Measurements from ENCODE around the gene CLSTN3. TPM values are rescaled to one million over a fixed set of nuclear protein-coding genes. Genes with fewer than 3 reads are reported as not detected.
"Not testable (repeated sequence)": the region's sequence is repeated elsewhere in the genome, so short reads cannot be mapped to it uniquely, and the experiment has no call there.

CLSTN3 gene
- total RNA-seq, 4 donors from 2014 or later = 18.0 to 53.4 (median 37.3) TPM

DNA sequence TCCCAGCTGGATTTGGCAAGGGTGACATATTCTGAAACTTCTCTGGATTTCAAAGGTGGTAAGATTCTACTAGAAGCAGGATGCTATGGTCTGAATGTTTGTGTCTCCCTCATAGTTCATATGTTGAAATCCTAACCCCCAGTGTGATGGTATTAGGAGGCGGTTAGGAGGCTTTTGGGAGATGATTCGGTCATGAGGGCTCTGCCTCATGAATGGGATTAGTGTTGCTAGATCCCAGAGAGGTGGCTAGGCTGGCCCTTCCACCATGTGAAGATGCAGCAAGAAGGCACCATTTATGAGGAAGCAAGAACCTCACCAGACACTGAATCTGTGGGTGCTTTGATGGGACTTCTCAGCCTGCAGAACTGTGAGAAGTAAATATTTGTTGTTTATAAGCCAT, 48.3 kb downstream of the CLSTN3 start:
- Histone ChIP-seq H3K4me3 (replicated peaks in 1 of 3) (no peak overlapping the region), H3K9me3 (no peaks in the 10 kb centered on the region), H3K27ac (no peak overlapping the region), H3K27me3 (no peaks in the 10 kb centered on the region), H3K4me1 (no peaks in the 10 kb centered on the region), H3K36me3 (no peaks in the 10 kb centered on the region)
- DNase-seq = no peak
- intact Hi-C loops (cut with DNase I) = no loop called here
- TF ChIP-seq POLR2A (IDR thresholded peaks at IDR 0.05) = no peak
- 91 to 98% methylated on average over 2 of the region's 2 CpGs for WGBS, 2 donors

DNA sequence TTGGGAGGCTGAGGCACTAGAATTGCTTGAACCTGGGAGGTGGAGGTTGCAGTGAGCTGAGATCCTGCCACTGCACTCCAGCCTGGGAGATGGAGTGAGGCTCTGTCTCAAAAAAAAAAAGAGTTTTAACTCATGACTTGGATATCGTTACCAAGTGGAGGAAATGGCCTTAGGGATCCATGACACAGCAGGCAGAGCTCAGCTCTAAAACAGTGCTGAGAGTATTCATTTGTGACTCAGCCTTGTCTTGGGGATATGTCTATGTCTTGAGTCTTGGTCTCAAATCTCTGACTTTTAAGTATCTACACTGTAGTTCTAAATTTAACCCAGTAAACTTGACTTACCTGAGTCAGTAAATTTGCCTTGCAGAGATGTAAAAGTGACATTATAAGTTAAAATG, 50.5 kb downstream of the CLSTN3 start:
- no peak for TF ChIP-seq POLR2A (IDR thresholded peaks at IDR 0.05)
- TF ChIP-seq, protein P1, sequence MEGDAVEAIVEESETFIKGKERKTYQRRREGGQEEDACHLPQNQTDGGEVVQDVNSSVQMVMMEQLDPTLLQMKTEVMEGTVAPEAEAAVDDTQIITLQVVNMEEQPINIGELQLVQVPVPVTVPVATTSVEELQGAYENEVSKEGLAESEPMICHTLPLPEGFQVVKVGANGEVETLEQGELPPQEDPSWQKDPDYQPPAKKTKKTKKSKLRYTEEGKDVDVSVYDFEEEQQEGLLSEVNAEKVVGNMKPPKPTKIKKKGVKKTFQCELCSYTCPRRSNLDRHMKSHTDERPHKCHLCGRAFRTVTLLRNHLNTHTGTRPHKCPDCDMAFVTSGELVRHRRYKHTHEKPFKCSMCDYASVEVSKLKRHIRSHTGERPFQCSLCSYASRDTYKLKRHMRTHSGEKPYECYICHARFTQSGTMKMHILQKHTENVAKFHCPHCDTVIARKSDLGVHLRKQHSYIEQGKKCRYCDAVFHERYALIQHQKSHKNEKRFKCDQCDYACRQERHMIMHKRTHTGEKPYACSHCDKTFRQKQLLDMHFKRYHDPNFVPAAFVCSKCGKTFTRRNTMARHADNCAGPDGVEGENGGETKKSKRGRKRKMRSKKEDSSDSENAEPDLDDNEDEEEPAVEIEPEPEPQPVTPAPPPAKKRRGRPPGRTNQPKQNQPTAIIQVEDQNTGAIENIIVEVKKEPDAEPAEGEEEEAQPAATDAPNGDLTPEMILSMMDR (IDR thresholded peaks at IDR 0.05) = no peak
- Histone ChIP-seq H3K36me3 (no peaks in the 10 kb centered on the region), H3K9me3 (no peaks in the 10 kb centered on the region), H3K27ac (no peak overlapping the region), H3K27me3 (no peaks in the 10 kb centered on the region), H3K4me3 (replicated peaks in 1 of 3) (no peak overlapping the region), H3K4me1 (no peaks in the 10 kb centered on the region)
- WGBS, 2 donors = 76 to 78% methylated on average over 1 of the region's 1 CpG
- DNase-seq = no peak
- intact Hi-C loops (cut with DNase I) = no loop called here

DNA sequence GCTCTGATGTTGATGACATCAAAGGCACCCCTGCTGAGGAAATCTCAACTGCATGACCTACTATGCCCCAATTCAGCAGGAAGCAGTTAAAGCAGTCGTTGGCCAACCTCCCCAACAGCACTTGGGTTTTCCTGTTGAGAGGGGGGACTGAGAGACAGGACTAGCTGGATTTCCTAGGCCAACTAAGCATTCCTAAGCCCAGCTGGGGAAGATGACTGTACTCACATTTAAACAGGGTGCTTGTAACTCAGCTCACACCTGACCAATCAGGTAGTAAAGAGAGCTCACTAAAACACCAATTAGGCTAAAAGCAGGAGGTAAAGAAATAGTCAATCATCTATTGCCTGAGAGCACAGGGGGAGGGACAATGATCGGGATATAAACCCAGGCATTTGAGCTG, 55.9 kb downstream of the CLSTN3 start:
- not testable (repeated sequence) for H3K4me3 ChIP-seq (replicated peaks in 1 of 3); H3K9me3 ChIP-seq; H3K36me3 ChIP-seq; H3K27ac ChIP-seq; H3K27me3 ChIP-seq; DNase-seq
- peaks cover 4 to 18% of the 10 kb centered on the region in 2 donors for H3K4me1 ChIP-seq
- 52 to 59% methylated on average over 2 of the region's 2 CpGs for WGBS, 2 donors
- intact Hi-C loops (cut with DNase I) = loop anchor here (5.0 kb wide), 1 partner anchor 44 kb away; no protein-coding TSS in a partner anchor

DNA sequence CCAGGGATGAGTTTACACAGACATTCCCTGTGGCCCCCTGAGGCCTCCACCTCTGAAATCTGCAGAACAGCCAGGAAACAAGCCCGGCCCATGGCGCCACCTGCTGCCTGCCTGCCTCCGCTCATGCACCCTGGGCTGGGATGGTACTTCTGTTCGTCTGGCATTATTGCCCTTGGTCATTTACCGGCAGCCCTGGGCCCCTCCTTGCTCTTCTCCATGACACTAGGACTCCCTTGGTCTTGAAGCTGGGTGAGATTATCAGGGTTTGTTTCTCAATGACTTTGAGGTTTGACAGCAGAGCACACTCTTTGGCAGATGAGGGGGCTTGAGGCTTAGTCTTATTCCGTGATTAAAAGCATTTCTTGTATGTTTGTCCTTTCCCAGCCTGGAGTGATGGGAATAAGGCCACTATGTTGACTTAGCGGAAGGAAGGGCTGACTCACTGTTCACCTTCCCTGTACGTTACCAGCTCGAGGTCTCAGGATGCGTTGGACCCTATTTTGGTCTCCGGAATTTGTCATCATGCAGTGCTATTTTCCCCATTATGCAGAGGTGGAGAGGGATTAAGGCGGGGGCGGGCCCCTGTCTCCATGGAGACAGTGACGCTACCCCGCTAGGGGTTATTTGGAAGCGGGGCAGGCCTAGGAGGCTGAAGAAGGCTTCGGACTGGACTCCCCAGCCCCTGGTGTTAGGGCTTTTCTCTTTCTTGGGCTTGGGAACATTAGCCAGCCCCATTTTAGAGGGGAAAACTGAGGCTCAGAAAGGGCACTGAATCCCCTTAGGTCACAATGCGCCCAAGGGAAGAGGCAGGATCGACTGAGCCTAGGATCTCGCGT, 58.6 kb downstream of the CLSTN3 start:
- Histone ChIP-seq H3K36me3 (no peaks in the 10 kb centered on the region), H3K4me1 (peaks cover 4 to 21% of the 10 kb centered on the region in 2 donors), H3K27me3 (no peaks in the 10 kb centered on the region), H3K27ac (peak overlapping the region; percentile 81 to 94 (median 92)), H3K4me3 (replicated peaks in 1 of 3) (peak overlapping the region; percentile 59 to 94 (median 74)), H3K9me3 (no peaks in the 10 kb centered on the region)
- intact Hi-C loops (cut with DNase I) = loop anchor here (5.0 kb wide), 1 partner anchor 46 kb away; no protein-coding TSS in a partner anchor
- TF ChIP-seq POLR2A (IDR thresholded peaks at IDR 0.05) = peak in 1 of 2 donors; percentile 4
- TF ChIP-seq, protein P1 (IDR thresholded peaks at IDR 0.05) = peak in 5 of 6 experiments; percentile 43 to 62 (median 53)
- peak; percentile 69 to 70 for DNase-seq
- 2 to 3% methylated on average over 20 to 21 of the region's 21 CpGs for WGBS, 2 donors

DNA sequence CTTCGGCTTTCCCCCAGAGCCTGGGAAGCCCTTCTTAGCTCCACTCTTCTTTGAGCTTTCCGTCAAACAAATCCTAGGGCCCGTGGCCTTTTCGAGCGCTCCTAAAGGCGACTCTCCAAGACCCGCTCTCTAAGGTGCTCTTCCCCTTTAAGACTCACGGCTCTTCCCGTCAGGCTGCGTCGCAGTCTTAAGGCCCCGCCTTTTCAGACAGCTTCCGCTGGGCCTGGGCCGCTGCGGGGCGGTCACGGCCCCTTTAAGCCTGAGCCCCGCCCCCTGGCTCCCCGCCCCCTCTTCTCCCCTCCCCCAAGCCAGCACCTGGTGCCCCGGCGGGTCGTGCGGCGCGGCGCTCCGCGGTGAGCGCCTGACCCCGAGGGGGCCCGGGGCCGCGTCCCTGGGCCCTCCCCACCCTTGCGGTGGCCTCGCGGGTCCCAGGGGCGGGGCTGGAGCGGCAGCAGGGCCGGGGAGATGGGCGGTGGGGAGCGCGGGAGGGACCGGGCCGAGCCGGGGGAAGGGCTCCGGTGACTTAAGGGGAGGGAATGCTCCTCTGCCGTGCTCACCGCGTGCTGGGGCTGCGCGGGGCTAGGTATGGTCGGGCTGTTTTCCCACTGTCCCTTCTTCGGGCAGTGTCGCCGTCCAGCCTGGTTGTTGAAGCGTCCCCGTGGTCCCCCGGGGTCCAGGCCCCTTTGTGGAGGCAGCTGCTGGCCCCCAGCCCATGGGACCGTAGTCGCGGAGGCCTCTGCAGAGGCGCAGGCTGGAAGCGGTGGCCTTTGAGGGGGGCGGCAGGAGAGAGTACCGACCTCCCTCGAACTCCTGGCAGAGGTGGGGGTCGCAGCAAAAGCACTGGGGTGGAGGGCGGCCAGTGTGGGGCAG, 59.5 kb downstream of the CLSTN3 start, which contains the start of gene PEX5:
Gene PEX5, plus strand, starts transcription at position 289 of the 870 bp plus-strand sequence. CDS start 692 bp downstream, outside the sequence.
- intact Hi-C loops (cut with DNase I) = loop anchor here (5.0 kb wide), 1 partner anchor 47 kb away; no protein-coding TSS in a partner anchor
- DNase-seq = peak; percentile 89 to 90
- peaks cover 4 to 21% of the 10 kb centered on the region in 2 donors for H3K4me1 ChIP-seq
- TF ChIP-seq, protein P1 (IDR thresholded peaks at IDR 0.05) = peak in 1 of 6 experiments; percentile 19
- peak in 1 of 2 donors; percentile 53 for TF ChIP-seq POLR2A (IDR thresholded peaks at IDR 0.05)
- H3K36me3 ChIP-seq = no peaks in the 10 kb centered on the region
- H3K27me3 ChIP-seq = no peaks in the 10 kb centered on the region
- H3K4me3 ChIP-seq (replicated peaks in 1 of 3) = peak within 1 kb of the TSS; percentile 59 to 94 (median 74)
- H3K27ac ChIP-seq = peak within 1 kb of the TSS; percentile 81 to 94 (median 92)
- 0 to 1% methylated on average over 4 to 18 of the region's 68 CpGs for WGBS, 2 donors
- no peaks in the 10 kb centered on the region for H3K9me3 ChIP-seq

All from thyroid gland (tissue), 4 donors.